ENCODE results near the gene RNF38. TPM values are rescaled to one million over a fixed set of nuclear protein-coding genes. Genes with fewer than 3 reads are reported as not detected.
A peak's percentile ranks its signal among the peaks of the same experiment; 100 is the strongest.
"Not testable (repeated sequence)": the region's sequence is repeated elsewhere in the genome, so short reads cannot be mapped to it uniquely, and the experiment has no call there.

RNF38 gene
- polyA plus RNA-seq, 4 donors, result 42.1 to 55.9 (median 48.1) TPM

DNA sequence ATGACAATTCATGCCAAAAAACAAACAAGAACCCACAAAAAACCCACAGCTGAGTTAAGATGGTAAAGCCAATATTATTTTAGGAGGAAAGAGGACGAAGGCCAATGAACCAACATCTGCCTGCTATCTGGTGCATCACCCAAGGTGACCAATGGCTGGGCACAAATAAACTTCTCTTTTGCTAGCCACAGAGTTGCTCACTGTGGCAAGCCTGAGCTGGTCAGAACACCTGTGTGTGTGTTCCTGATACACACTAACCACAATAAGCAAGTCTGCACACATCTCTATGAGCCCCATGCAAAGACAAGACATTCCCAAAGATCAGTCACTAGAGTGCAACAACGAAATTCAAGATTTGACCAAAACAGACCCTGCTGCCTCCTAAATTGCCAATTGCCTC, 63.1 kb downstream of the RNF38 start:
- no peak for DNase-seq (ENCODE audit: low read depth in 4 of 4, low spot score in 3 of 4)

DNA sequence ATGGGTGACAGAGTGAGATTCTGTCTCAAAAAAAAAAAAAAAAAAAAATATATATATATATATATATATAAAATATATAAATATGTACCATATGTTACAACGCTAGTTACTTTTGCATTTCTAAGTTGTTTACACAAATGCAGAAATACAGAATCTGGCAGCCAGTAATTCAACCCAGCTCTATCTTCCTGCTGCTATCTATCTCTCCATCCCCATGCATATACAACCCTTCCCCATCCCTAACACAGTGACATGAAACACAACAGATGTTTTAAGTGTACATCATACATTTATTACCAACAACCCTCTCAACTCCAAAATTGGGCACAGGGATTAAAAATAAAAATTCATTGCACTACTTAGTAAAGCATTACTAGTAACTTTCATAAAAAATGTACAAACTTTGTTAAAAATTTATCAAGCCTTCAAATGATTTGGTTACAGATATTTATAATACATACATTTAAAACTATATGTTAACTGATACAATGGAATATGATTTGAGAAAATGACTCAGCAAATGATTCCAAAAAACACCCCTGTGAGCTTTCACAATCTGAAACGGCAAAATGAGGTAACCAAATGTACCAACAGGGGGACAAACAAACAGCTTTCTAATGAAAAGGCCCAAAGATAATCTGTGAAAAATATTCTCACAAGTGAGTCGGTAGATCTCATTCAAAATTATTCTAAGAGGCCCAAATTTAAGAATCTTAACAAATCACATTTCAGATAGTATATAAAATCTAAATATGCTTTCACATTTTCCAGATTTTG, 63.8 kb downstream of the RNF38 start:
- no peak for DNase-seq (ENCODE audit: low read depth in 4 of 4, low spot score in 3 of 4)

DNA sequence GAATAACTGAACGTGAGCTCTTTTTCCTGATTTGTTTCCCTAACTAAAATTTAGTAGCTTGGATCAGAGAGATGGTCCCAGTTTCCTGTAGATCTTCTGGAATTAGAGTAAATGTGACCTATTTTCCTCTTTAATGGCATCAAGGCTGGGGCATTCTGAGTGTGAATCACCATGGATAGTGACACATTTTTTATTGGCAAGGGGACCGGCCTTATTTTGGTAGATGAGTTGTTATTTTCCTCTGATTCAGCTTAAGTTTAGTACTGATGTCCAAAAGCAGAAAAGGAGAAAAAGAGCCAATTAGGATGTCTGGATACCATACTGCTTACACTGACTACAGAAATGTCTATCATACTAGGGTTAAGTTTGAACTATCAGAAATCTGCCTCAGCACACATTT, 68.1 kb downstream of the RNF38 start:
- no peak for DNase-seq (ENCODE audit: low read depth in 4 of 4, low spot score in 3 of 4)

DNA sequence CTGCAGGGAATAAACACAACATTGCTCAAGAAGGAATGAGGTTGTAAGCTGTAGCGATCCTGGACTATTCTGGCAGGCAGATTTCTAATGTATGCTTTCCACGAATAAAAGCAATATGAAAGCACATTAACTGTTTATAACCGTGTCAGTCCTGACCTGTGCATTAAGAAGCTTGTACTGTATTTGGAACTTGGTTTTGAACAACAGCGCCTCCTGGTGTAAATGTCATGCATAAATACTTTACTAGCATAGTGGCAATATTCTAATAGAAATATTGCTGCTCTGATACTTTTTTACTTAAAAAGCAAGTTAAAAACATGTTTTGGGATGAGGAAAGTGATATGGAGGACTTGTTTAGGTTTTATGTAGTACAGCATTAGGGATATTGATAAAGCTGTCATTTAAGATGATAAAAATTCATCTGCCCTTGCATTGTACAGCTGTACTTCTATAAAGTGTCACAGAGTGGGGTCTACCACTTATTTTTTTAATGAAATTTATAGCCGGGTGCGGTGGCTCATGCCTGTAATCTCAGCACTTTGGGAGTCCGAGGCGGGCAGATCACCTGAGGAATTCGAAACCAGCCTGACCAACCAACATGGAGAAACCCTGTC, 71.2 kb downstream of the RNF38 start:
- DNase-seq (ENCODE audit: low read depth in 4 of 4, low spot score in 3 of 4), result peak in 3 of 4 donors; percentile 39 to 61 (median 54)

DNA sequence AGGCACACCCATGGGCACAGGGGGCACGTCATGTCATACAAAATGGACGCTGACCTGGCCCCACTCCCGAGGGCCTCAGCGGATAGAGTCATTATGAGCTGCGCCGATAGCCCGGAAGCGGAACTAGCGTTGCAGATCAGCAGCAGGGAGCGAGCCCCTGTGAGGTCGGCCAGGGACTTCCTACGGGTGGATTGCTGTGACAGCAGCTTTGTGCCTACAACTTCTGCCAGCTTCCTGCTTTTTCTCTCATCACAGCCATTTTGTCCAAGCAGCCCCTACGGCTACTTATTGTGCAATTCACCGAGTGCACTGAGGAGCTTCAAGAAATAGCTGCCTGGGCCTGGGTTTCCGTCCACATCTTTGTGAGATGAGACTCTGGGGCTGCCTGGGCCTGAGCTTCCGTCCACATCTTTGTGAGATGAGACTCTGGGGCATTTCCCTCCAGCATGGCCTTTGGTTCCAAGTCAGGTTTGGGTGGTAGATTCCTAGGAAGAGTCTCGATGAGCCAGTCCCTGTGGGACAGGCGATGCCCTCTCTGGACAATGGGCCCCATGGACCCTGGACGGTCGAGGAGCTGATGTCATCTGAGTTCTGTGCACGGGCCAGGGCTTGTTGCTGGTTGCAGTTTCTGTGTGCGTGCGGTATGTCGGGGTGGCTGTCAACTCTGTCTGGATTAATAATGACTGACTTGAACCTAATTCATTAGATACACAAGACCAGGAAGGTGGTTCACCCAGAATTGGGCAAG, 74.8 kb downstream of the RNF38 start:
- no peak for DNase-seq (ENCODE audit: low read depth in 4 of 4, low spot score in 3 of 4)

DNA sequence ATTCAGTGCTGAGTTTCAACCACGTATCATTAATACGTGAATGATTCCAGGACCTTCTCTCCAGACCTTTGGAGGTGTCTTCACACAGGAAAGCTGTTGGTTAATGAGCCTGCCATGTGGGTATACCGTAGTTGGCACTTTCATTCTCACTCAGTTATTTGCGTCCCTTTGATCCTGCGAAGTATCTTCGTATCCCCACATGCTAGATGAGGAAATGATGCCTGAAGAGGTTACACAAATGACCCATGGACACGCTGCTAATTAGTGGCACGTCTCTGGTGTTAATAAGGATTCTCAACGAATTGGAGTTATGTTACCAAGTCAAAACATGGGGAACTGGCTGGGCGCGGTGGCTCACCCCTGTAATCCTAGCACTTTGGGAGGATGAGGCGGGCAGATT, 76.1 kb downstream of the RNF38 start:
- DNase-seq (ENCODE audit: low read depth in 4 of 4, low spot score in 3 of 4), result no peak

DNA sequence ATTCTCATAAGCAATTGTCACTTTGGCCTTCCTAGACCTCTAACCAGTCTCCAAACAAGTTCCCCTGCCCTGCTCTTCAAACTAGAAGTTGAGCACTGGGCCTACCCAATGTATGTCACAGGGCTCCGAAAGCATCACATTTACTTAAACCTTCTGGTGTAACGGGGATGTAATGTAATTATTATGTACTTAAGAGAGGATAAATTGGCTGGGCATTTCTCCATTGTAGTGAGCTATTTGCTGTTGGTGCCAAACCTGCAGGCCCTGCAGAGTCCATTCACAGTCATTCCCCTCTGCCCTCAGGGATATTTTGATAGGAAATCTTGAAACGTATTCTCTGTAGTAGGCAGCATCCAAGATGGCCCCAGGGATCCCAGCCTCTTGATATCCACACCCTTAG, 77.6 kb downstream of the RNF38 start:
- no peak for DNase-seq (ENCODE audit: low read depth in 4 of 4, low spot score in 3 of 4)

DNA sequence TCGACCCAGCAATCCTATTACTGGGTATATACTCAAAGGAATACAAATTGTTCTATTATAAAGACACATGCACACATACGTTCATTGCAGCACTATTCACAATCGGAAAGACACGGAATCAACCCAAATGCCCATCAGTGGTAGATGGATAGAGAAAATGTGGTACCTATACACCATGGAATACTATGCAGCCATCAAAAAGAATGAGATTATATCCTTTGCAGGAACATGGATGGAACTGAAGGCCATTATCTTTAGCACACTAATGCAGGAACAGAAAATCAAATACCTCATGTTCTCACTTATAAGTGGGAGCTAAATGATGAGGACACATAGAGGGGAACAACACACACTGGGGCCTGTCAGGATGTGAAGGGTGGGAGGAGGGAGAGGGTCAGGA, 78.2 kb downstream of the RNF38 start:
- DNase-seq (ENCODE audit: low read depth in 4 of 4, low spot score in 3 of 4), result not testable (repeated sequence)

DNA sequence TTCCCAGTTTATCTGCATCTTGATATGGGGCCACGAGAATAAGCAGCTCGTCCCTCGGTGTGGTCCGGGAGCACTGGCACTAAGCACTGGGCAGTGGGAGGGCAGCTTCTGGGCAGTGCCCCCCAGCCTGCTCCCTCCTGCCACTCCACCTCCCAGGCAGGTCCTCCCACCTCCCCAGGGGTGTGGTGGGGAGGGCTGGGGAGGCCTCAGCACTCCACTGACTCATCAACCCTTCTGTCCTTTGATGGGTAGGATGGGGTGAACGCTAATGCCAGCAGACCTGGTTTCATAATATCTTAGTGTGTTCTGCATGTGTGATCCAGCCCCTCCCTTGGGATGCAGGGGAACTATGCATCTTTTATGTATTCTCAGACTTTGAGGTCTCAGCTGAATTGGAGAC, 79.6 kb downstream of the RNF38 start:
- DNase-seq (ENCODE audit: low read depth in 4 of 4, low spot score in 3 of 4), result no peak

DNA sequence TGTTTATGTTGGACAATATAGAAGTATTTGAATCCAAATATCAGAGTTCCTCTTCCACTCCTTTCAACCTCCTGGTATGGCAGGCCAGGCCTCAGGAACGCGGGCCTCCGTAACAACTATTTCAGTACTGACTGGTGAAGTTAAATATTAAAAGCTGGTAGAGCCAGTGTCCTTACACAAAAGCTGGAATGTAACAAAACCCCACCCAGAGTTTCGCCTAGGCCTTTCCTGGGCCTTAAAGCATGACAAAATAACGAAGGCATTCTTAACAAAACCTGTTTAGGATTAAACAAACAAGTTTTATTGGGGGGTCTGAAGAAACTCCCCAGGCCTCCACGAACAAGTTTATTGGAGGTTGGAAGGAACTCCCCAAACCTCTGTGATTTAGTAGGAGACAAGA, 80.3 kb downstream of the RNF38 start:
- DNase-seq (ENCODE audit: low read depth in 4 of 4, low spot score in 3 of 4), result peak in 2 of 4 donors; percentile 51 to 55

DNA sequence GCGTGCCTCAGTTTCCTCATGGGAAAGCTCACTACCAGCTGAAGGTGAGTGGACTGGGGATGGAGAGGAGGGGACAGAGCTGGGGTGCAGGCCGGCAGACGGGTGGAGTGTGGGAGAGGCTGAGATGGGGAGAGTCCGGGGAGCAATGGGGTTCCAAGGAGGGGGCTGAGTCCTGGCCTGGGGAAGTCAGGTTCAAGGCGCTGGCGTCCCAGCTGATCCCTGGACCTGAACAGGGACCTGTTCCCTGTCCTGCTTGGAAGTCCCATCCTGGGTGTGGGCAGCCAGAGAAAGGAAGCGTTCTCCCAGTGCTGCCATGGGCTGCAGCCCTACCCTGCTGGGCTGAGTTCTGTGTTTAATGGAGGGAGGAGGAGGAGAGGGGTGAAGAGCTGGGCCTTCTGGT, 80.9 kb downstream of the RNF38 start:
- DNase-seq (ENCODE audit: low read depth in 4 of 4, low spot score in 3 of 4), result no peak

DNA sequence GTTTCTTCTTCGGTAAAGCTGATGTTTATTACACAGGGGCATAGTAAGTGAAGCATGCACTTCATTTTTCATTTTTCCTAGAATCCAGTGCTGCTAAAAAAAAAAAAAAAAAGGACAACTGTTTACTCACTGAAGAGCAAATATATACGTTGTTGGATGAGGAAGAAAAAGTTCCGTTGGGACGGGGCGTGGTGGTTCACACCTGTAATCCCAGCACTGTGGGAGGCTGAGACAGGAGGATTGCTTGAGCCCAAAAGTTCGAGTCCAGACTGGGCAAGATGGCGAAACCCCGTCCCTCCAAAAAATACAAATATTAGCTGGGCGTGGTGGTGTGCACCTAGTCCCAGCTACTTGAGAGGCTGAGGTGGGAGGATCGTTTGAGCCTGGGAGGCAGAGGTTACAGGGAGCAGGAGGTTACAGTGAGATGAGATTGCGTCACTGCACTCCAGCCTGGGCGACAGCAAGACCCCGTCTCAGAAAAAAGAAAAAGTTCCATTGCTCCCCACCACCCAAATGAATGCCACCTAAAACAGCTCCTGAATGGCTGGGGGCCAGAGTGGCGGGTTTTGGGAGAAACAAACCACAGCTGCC, 81.8 kb downstream of the RNF38 start:
- DNase-seq (ENCODE audit: low read depth in 4 of 4, low spot score in 3 of 4), result no peak

DNA sequence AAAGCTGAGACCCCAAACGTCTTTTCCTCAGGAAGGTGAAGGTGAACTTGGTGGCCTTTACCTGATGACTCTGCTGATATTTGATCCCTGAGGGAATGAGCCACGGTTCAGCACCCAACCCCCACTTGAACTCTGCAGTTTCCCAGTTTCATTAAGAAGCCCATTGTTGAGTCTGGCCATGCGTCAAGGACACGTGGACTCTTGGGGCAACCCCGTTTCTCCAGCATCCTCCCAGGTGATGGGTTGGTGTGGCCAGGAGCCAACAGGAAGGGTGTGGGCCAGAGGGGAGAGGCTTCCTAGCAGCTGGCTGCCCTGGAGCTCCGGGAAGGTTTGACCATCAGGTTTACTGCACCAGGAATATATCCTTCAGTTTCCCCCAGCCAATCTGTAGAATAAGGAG, 82.3 kb downstream of the RNF38 start:
- DNase-seq (ENCODE audit: low read depth in 4 of 4, low spot score in 3 of 4), result peak in 2 of 4 donors; percentile 36 to 55

DNA sequence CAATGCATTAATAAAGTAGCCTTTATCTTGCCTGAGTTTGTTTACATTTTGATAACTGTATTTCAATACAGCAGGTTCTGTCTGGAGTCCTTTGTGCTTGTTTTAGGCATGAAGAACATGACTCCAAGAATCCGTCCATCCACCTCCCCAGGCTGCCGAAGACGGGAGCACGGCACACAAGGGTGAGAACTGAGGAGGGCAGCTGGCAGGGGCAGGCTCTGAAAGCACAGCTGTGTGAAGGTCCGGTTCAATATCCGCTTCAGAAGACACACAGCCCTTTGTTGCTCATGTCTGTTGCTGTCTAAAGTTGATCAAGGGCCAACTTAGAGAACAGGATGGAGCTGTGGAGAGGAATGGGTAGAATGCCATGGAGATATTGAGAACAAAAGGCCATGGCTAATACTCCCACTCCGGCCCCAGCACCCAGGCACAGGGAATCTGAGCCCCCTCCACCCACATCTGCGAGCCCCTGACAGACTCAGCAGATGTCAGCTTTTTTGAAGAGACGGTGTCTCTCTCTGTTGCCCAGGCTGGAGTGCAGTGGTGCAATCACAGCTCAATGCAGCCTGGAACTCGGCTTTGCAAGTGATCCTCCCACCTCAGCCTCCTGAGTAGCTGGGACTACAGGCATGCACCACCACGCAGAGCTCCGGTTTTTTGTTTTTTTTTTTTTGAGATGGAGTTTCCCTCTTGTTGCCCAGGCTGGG, 83.3 kb downstream of the RNF38 start:
- no peak for DNase-seq (ENCODE audit: low read depth in 4 of 4, low spot score in 3 of 4)

DNA sequence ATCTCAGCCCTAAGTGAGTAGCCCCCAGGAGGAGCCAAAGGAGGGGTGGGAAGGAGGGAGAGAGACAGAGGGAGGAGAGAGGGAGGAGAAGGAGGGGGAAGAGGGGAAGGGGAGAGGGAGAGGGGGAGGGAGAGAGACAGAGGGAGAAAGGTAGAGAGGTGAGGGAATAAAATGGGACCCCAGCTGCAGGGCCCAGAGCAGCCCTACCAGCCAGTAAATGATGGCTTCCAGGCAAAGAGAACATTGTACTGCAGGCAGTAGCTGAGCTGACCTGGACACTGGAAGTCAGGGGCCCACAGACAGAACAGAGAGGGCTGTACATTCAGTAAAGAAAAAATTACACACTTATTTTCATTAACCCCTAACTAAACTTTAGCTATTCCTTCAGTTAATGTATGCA, 84.0 kb downstream of the RNF38 start:
- no peak for DNase-seq (ENCODE audit: low read depth in 4 of 4, low spot score in 3 of 4)

DNA sequence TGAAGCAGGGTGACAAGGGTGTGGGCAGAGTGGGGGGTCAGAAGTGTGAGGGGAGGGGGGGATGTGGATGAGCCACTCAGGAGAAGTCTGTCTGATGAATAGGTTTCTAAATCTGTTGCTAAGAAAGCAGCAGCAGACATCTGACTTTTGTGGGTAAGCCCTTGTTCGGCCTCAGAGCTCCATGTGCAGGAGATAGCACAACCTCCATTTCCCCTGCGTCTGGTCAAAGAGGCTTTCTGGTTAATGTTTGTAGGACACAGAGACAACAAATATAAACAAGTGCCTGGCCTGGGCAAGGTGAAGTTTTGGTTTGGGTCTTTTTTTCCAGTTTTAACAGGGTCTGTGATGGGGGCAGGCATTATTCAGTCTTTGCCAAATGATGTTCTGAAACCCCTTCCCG, 84.8 kb downstream of the RNF38 start:
- DNase-seq (ENCODE audit: low read depth in 4 of 4, low spot score in 3 of 4), result no peak

DNA sequence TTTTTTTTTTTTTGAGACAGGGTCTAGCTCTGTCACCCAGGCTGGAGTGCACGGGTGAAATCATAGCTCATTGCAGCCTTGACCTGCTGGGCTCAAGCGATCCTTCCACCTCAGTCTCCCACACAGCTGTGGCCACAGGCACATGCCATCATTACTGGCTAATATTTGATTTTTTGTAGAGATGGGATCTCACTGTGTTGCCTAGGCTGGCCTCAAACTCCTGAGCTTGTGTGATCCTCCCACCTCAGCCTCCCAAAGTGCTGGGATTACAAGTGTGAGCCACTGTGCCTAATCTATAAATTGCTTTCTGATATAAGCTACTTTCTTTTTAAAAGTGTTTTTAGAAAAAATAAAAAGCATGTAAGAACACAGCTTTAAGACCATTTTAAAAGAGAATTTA, 85.3 kb downstream of the RNF38 start:
- no peak for DNase-seq (ENCODE audit: low read depth in 4 of 4, low spot score in 3 of 4)

DNA sequence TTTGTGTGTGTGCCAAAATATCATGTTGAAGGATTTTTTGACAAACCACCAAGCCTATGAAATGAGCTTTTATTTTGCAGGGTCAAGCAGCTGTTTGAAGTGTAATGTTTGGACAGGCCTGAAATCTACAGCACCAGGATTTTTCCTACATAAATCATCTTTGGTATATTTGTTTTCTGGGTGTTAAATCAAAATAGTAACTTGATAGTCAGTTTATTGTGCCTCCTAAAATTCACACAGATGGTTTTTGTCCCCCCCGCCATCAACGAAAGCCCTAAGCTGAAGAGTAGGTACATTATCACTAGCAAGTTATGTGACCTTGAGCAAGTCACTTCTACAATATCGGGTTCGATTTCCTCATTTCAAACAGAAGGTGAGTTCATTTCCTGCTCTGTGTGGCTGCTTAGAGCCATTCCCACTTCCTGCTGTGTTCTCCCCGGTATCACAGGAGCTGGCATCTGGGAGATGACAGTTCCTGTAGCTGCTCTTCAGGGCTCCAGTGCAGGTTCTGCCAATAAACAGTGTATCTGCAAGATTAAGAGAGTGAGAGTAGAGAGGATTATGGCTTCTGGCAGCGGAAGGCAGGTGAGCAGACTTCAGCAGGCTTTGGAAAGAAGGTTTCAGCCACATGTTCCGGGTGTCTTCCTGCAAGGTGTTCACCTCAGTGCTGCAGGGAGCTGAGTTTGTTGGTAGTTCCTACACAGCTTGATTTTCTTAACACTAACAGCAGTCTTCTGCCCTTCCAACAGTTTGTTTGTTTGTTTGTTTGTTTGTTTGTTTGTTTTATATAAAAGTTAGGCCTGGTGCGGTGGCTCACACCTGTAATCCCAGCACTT, 93.4 kb downstream of the RNF38 start:
- no peak for DNase-seq (ENCODE audit: low read depth in 4 of 4, low spot score in 3 of 4)

DNA sequence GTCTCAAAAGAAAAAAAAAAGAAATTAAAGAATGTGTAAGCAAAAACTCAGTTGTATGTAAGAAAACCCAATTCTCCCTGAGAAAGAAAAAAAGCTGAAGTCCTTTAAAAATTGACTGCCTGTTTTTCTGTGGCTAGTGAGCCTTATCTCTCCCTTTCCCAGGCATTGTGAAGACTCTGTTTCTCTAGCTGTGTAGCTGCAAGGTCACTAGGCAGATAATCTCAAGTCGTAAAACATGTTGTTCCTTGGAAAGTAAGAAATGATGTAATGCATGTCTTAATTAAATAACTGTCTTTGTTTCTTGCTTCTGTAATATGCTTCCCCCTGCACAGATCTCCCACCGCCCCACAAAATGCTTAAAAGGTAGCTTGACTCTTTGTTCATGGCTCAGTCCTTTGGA, 95.7 kb downstream of the RNF38 start:
- DNase-seq (ENCODE audit: low read depth in 4 of 4, low spot score in 3 of 4), result not testable (repeated sequence)

DNA sequence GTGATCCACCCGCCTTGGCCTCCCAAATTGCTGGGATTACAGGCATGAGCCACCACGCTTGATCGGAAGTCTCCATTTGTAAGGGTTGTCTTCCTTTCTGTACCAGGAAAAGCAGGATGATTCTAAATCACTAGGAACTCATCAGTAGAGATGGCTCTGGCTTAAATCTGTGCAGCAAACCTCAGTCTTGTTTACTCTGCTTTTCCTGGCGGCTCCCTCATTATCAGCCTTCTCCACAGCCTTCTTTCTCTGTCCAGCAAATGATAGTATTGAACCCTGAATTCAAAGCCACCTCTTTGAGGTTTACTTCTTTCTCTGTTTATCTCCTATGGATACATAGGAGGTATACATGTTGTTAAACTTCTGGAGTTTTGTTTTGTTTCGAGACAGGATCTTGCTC, 98.8 kb downstream of the RNF38 start:
- no peak for DNase-seq (ENCODE audit: low read depth in 4 of 4, low spot score in 3 of 4)
